Right atrium auricular region (tissue), 2 donors: ENCODE data around the gene SMIM24. TPM values are rescaled to one million over a fixed set of nuclear protein-coding genes. Genes with fewer than 3 reads are reported as not detected.

Experiments used
- DNase-seq: peaks from one replicate; pipeline ENCODE4 v3.0.0-alpha.2; 2019; ENCODE audit warnings: low spot score
- H3K27ac ChIP-seq, 2 donors: fragments of 200-600 bp; sonication (generic); 1 replicate in 1 of 2; 2 replicates in 1 of 2; pipeline ENCODE4 v1.5.1; 2016 to 2019
- H3K27me3 ChIP-seq, 2 donors: fragments of 200-600 bp; sonication (generic); one replicate each; pipeline versions ENCODE4 v1.5.1 to v1.6.0; 2017 to 2019
- H3K36me3 ChIP-seq: fragments of 200-600 bp; sonication (generic); one replicate; pipeline ENCODE4 v1.5.1; 2016
- H3K4me1 ChIP-seq, 2 donors: fragments of 200-600 bp; sonication (generic); one replicate each; pipeline versions ENCODE4 v1.5.1 to v1.6.0; 2017 to 2019
- H3K4me3 ChIP-seq, 2 donors: fragments of 200-600 bp; sonication (generic); 1 replicate in 1 of 2; 2 replicates in 1 of 2; pipeline ENCODE4 v1.5.1; 2017 to 2019; ENCODE audit warnings: mild to moderate bottlenecking in 1 of 2, moderate library complexity in 1 of 2
- H3K9me3 ChIP-seq, 2 donors: fragments of 200-600 bp; sonication (generic); one replicate each; pipeline ENCODE4 v1.5.1; 2019
- total RNA-seq, 2 donors: library from RNA; depleted of rRNA; stranded (reverse); fragments of >200 nt; gene quantifications; one replicate each; pipeline ENCODE4 v1.1.0, GENCODE V29; 2016
- TF ChIP-seq, protein P1 (sequence below), 2 donors: fragments of 200-600 bp; sonication (generic); IDR thresholded peaks; one replicate each; pipeline ENCODE4 v1.5.1; 2019; ENCODE audit warnings: antibody characterized with exemption in 2 of 2

The SMIM24 gene
- total RNA-seq, 2 donors from 2014 or later = not detected

DNA sequence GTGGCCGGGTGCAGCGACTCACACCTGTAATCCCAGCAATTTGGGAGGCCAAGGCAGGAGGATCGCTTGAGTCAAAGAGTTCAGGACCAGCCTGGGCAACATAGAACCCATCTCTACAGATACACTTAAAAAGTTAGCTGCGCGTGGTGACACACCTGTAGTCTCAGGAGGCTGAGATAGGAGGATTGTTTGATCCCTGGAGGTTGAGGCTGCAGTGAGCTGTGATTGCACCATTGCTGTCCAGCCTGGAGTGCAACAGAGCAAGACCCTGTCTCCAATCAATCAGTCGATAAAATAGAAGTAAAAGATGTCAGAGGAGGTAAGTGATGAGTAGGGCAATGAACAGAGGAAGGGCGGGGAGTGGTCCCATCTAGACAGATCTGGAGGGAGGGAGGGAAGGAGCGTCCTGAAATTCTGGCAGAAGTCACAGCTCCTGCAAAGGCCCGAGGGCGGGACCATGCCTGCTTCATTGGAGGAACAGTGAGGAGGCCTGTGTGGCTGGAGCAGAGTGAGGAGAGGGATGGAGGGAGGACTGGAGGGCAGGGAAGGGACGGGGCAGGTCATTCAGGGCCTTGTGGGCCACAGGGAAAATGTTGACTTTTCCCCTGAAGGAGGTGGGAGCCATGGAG lies 9.7 kb downstream of the SMIM24 start:
- no peaks in the 10 kb centered on the region for H3K27me3 ChIP-seq
- TF ChIP-seq, protein P1, sequence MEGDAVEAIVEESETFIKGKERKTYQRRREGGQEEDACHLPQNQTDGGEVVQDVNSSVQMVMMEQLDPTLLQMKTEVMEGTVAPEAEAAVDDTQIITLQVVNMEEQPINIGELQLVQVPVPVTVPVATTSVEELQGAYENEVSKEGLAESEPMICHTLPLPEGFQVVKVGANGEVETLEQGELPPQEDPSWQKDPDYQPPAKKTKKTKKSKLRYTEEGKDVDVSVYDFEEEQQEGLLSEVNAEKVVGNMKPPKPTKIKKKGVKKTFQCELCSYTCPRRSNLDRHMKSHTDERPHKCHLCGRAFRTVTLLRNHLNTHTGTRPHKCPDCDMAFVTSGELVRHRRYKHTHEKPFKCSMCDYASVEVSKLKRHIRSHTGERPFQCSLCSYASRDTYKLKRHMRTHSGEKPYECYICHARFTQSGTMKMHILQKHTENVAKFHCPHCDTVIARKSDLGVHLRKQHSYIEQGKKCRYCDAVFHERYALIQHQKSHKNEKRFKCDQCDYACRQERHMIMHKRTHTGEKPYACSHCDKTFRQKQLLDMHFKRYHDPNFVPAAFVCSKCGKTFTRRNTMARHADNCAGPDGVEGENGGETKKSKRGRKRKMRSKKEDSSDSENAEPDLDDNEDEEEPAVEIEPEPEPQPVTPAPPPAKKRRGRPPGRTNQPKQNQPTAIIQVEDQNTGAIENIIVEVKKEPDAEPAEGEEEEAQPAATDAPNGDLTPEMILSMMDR (IDR thresholded peaks at IDR 0.05) = no peak
- H3K9me3 ChIP-seq = no peaks in the 10 kb centered on the region
- H3K27ac ChIP-seq = peak overlapping the region in 1 of 2 donors; percentile 29
- peaks cover 0 to 41% of the 10 kb centered on the region in 2 donors for H3K4me1 ChIP-seq
- H3K4me3 ChIP-seq = no peak overlapping the region
- no peaks in the 10 kb centered on the region for H3K36me3 ChIP-seq
- no peak for DNase-seq

DNA sequence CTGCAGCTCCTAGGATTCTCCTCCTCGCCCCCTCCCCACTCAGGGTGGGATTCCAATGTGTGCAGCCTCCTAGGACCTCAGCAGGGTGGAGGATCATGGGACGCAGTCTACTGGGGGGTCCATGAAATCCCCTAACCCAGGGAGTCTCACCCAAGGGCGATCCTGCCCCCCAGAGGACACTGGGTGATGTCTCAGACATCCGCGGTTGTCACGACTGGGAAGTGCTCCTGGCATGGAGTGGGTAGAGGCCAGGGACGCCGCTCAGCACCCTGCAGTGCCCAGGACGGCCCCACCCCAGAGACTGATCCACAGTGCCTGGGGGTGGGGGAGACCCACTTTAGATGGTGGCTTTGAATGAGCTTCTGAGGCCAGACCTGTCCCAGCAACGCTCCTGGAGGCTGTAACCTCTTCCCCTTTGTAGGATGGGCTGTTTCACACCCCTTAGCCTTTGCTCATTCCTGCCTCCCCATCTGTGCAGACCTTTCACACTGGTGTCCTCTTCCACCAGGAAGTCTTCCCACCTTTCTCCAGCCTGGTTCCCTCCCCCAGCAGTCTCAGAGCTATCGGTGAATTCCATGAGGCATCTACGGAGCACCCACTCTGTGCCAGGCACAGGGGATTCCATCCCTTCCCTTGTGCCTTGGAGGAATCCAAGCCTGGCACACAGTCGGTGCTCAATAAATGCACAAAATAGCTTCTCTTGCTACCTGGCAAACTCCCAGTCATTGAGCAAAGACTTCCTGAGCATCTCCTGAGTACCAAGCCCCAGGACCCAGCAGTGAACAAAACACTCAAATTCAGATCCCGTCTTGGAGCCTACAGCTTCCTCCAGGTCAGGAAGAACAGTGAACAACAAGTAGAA lies 10.5 kb downstream of the SMIM24 start:
- Histone ChIP-seq H3K9me3 (no peaks in the 10 kb centered on the region), H3K4me1 (peaks cover 0 to 44% of the 10 kb centered on the region in 2 donors), H3K27me3 (no peaks in the 10 kb centered on the region), H3K4me3 (no peak overlapping the region), H3K27ac (peak overlapping the region; percentile 31 to 37), H3K36me3 (no peaks in the 10 kb centered on the region)
- TF ChIP-seq, protein P1 (IDR thresholded peaks at IDR 0.05) = peak in 1 of 2 donors; percentile 45
- no peak for DNase-seq

DNA sequence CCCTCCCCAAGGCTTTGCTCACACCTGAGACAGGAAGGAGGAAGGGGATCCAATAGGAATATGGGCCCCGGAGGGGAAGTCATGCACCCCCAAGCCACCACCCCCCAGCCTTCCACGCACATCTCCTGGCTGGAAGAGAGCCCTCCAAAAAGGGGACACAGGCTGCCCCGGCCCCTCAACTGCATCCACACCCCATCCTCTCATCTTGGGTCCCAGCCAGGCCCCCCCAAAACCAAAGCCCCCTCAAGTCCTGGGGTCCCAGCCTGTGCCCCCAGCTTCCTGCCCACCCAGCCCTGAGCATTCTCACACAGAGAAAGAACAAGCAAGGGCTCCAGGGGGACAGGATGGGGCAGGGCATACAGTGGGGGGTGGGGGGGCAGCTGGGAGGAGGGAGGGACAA lies 12.1 kb downstream of the SMIM24 start:
- Histone ChIP-seq H3K4me1 (peaks cover 0 to 60% of the 10 kb centered on the region in 2 donors), H3K27me3 (no peaks in the 10 kb centered on the region), H3K27ac (peak overlapping the region; percentile 46 to 78), H3K9me3 (no peaks in the 10 kb centered on the region), H3K36me3 (peaks cover 12% of the 10 kb centered on the region), H3K4me3 (no peak overlapping the region)
- TF ChIP-seq, protein P1 (IDR thresholded peaks at IDR 0.05) = no peak
- DNase-seq = no peak

DNA sequence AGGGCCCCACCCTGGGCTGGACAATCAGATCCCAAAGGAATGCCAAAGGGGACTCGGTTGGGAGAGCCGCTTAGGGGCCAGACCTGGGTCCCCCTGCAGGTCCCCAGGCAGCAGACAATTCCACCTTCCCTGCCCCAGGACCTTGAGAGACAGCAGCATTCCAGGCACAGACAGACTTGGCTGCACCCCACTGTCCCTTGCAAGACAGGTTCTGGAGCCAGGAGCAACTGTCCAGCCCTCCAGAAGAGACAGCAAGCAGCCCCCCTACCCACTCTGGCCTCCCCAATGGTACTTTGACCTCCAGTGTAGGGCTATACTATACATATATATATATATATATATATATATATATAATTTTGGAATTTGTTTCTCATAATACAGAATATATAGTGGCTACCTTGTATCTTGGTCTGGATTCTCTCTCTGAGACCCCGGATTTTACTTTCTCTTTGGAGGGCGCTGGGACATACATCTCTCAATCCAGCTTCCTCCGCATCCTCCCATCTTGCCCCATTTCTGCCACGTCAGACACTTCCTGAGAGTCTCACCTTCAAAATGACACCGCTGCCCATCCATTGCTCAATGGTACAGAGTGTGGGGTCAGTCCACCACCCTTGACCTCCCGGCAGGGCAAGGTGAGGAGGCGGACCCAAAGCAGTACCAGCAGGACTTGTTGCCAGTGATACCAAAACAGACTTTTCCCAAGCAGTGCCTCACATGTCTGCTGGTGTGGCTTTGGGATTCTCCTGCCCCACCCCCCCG lies 12.7 kb downstream of the SMIM24 start:
- peaks cover 18% of the 10 kb centered on the region for H3K36me3 ChIP-seq
- peaks cover 0 to 57% of the 10 kb centered on the region in 2 donors for H3K4me1 ChIP-seq
- TF ChIP-seq, protein P1 (IDR thresholded peaks at IDR 0.05) = no peak
- H3K27me3 ChIP-seq = no peaks in the 10 kb centered on the region
- H3K4me3 ChIP-seq = no peak overlapping the region
- peak overlapping the region; percentile 62 to 78 for H3K27ac ChIP-seq
- no peaks in the 10 kb centered on the region for H3K9me3 ChIP-seq
- DNase-seq = no peak

- H3K27me3 ChIP-seq = no peaks in the 10 kb centered on the region
- peak overlapping the region; percentile 62 to 78 for H3K27ac ChIP-seq
- no peaks in the 10 kb centered on the region for H3K9me3 ChIP-seq
- H3K36me3 ChIP-seq = peaks cover 26% of the 10 kb centered on the region
- H3K4me3 ChIP-seq = no peak overlapping the region
- no peak for DNase-seq
- TF ChIP-seq, protein P1 (IDR thresholded peaks at IDR 0.05) = no peak
- peaks cover 0 to 49% of the 10 kb centered on the region in 2 donors for H3K4me1 ChIP-seq
Observed at GRCh38 chr19:3466635-3467034, 13.7 kb downstream of the SMIM24 start.
